Activated CD4-positive, alpha-beta T cell treated with anti-CD3 and anti-CD28 coated beads for 36 hours (primary cell): ENCODE results near the gene CFAP92. TPM values are rescaled to one million over a fixed set of nuclear protein-coding genes. Genes with fewer than 3 reads are reported as not detected.
A peak's percentile ranks its signal among the peaks of the same experiment; 100 is the strongest.

Experiments used
- ATAC-seq: fragments of 200-7000 bp; cut with Tn5 transposase; one replicate; pipeline ENCODE4 v1.10.0; 2021; ENCODE audit warnings: mild to moderate bottlenecking, moderate library complexity
- CTCF ChIA-PET: fragments of 350-600 bp; sonication (Branson Sonifier 250); formaldehyde crosslinking; loops from one replicate; lab custom pipeline; 2021; ENCODE audit warnings: antibody characterized with exemption; lab: Charles Lee
- POLR2A ChIA-PET: fragments of 350-600 bp; sonication (Branson Sonifier 250); formaldehyde crosslinking; loops from one replicate; lab custom pipeline; 2021; ENCODE audit warnings: antibody characterized with exemption, inconsistent platforms; lab: Charles Lee
- DNase-seq: peaks from one replicate; pipeline ENCODE4 v3.0.0-alpha.2; 2020
- H3K27ac Mint-ChIP-seq: one replicate; pipeline ENCODE4 v1.8.0; 2021; ENCODE audit warnings: mixed read lengths
- H3K27me3 Mint-ChIP-seq: one replicate; pipeline ENCODE4 v1.8.0; 2021; ENCODE audit warnings: mixed read lengths
- H3K36me3 Mint-ChIP-seq: one replicate; pipeline ENCODE4 v1.8.0; 2021; ENCODE audit warnings: low read depth, mixed read lengths
- H3K4me1 Mint-ChIP-seq: one replicate; pipeline ENCODE4 v1.8.0; 2021; ENCODE audit warnings: mixed read lengths
- H3K4me3 Mint-ChIP-seq: one replicate; pipeline ENCODE4 v1.8.0; 2021; ENCODE audit warnings: mild to moderate bottlenecking, moderate library complexity, mixed read lengths
- H3K9me3 Mint-ChIP-seq: one replicate; pipeline ENCODE4 v1.8.0; 2021; ENCODE audit warnings: low read depth, mixed read lengths
- intact Hi-C, 2 experiments: fragments of 100-400 bp; cut with DNase I in 1 of 2; cut with micrococcal nuclease in 1 of 2; formaldehyde crosslinking; loops; one replicate each; pipeline versions ENCODE4 v1.14.2 to v1.15.1; 2022 to 2024; cut with DNase I, micrococcal nuclease
- total RNA-seq, 2 experiments: library from RNA; stranded (reverse); gene quantifications; one replicate each; pipeline ENCODE4 v1.2.3, GENCODE V29; 2021

The CFAP92 gene
- total RNA-seq, 2 experiments from 2014 or later: 0.64 to 0.88 TPM

DNA sequence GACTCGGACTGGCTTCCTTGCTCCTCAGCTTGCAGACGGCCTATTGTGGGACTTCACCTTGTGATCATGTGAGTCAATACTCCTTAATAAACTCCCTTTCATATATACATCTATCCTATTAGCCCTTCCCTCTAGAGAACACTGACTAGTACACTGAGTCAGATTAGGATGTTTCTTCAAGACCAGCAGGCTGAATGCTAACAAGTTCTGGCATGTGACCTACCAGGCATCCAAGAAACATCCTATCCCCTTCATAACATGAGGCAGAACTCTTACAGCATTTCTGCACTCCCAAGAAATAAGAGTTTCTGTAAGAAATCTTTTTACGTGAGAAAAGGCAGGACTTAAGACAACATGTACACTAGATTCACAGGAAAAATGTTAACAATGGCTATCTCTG lies 9.3 kb downstream of the CFAP92 start:
- intact Hi-C loops: no loop called here
- H3K4me1 Mint-ChIP-seq: no peaks in the 10 kb centered on the region
- DNase-seq: no peak
- H3K36me3 Mint-ChIP-seq: no peaks in the 10 kb centered on the region
- POLR2A ChIA-PET: no interaction called here
- H3K9me3 Mint-ChIP-seq: no peaks in the 10 kb centered on the region
- no peak overlapping the region for H3K27ac Mint-ChIP-seq
- no peak for ATAC-seq
- CTCF ChIA-PET: interaction anchor here (1.4 to 2.6 kb wide), 2 partner anchors 14 to 69 kb away, joined by 9 to 12 read pairs; no protein-coding TSS in a partner anchor
- no peaks in the 10 kb centered on the region for H3K27me3 Mint-ChIP-seq
- H3K4me3 Mint-ChIP-seq: no peak overlapping the region

GRCh38 chr3:128983293-128984069 lies 10.4 kb downstream of the CFAP92 start:
- H3K9me3 Mint-ChIP-seq: no peaks in the 10 kb centered on the region
- ChIA-PET POLR2A (no interaction called here), CTCF (interaction anchor here (0.6 to 2.7 kb wide), 5 partner anchors 13 to 141 kb away, joined by 3 to 22 read pairs (median 9); no protein-coding TSS in a partner anchor)
- H3K4me3 Mint-ChIP-seq: no peak overlapping the region
- DNase-seq: no peak
- no peaks in the 10 kb centered on the region for H3K4me1 Mint-ChIP-seq
- no peak overlapping the region for H3K27ac Mint-ChIP-seq
- intact Hi-C loops: no loop called here
- no peaks in the 10 kb centered on the region for H3K36me3 Mint-ChIP-seq
- no peak for ATAC-seq
- no peaks in the 10 kb centered on the region for H3K27me3 Mint-ChIP-seq

- H3K27ac Mint-ChIP-seq: no peak overlapping the region
Observed at GRCh38 chr3:128975276-128975675, 18.6 kb downstream of the CFAP92 start.

DNA sequence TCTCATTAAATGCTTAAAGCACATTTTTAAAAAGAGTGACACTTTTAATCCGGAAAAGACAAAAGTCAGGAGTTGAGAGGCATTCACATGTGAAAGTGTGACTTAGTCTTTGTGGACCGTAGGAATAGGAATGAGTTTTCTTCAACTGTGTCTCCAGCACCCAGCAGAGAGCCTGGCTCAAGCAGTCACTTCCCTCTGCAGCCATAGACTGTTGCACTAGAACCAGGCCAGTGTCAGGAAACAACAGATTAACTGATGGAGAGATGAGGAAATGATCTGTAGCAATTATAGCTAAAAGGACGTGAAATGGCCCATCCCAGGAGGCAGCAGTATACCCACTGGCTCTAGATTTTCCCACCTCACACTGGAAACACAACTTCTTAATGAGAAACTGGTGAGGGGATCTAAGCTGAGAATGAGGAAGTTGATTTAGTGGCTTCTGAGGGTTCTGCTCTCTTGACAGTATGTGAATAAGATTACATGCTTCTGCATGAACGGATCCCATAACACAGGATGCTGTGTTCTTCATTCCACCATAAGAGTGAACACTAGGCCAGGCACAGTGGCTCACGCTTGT lies 19.8 kb downstream of the CFAP92 start:
- POLR2A ChIA-PET: no interaction called here
- Mint-ChIP-seq H3K27ac (no peak overlapping the region), H3K4me1 (peaks cover 3% of the 10 kb centered on the region), H3K36me3 (no peaks in the 10 kb centered on the region), H3K9me3 (no peaks in the 10 kb centered on the region), H3K27me3 (peaks cover 2% of the 10 kb centered on the region), H3K4me3 (no peak overlapping the region)
- CTCF ChIA-PET: interaction anchor here (0.9 kb wide), 1 partner anchor 80 kb away, joined by 4 read pairs; no protein-coding TSS in a partner anchor
- ATAC-seq: no peak
- no peak for DNase-seq
- intact Hi-C loops: no loop called here

More at GRCh38 chr3:128975276-128975675, 18.6 kb downstream of the CFAP92 start:
- intact Hi-C loops: no loop called here
- Mint-ChIP-seq H3K4me3 (no peak overlapping the region), H3K4me1 (peaks cover under 1% of the 10 kb centered on the region), H3K27me3 (peaks cover 2% of the 10 kb centered on the region), H3K9me3 (no peaks in the 10 kb centered on the region), H3K36me3 (no peaks in the 10 kb centered on the region)
- CTCF ChIA-PET: interaction anchor here (0.9 kb wide), 1 partner anchor 78 kb away, joined by 4 read pairs; no protein-coding TSS in a partner anchor
- POLR2A ChIA-PET: no interaction called here
- DNase-seq (no peak), ATAC-seq (no peak)

DNA sequence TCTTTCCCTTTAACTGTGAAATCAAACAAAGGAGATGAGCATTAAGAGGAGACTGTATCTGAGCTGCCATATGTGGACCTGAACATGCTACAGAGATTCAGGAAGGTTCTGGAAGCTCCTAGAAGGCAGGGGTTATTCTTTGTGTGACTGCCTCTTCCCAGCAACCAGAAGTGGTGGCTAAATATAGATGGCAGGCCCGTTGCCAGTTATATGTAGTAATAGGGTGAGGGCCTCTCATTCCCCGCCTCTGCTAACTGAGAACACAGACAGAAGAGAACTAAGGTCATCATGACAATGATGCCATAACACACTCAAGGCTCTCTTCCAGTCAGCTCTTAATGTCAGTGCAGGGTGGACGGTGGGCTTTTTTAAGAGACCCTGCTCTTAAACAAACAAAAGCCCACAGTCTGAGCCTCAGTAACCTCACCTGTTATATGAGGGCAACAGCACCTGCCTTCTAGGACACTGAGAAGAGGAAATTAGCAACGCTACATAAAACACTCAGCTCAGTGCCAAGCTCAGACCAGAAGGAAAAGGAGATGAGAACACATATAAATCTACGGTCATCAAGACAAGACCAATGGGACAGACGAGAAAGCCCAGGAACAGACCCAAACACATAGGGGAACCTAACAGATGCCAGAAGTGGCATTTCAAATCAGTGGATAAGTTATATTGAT lies 22.3 kb downstream of the CFAP92 start:
- no peak for DNase-seq
- intact Hi-C loops: loop anchor here in 1 of 2 experiments (2.0 kb wide), 1 partner anchor 45 kb away; no protein-coding TSS in a partner anchor
- ChIA-PET CTCF (interaction anchor here (0.6 to 5.7 kb wide), 31 partner anchors 11 to 467 kb away, joined by 3 to 80 read pairs (median 6); partner anchors contain the start of genes CFAP92 and COPG1), POLR2A (interaction anchor here (0.6 kb wide), 1 partner anchor 289 kb away, joined by 3 read pairs; no protein-coding TSS in a partner anchor)
- no peaks in the 10 kb centered on the region for H3K36me3 Mint-ChIP-seq
- H3K27me3 Mint-ChIP-seq: no peaks in the 10 kb centered on the region
- H3K27ac Mint-ChIP-seq: no peak overlapping the region
- H3K9me3 Mint-ChIP-seq: no peaks in the 10 kb centered on the region
- peaks cover 3% of the 10 kb centered on the region for H3K4me1 Mint-ChIP-seq
- ATAC-seq: no peak
- H3K4me3 Mint-ChIP-seq: no peak overlapping the region

DNA sequence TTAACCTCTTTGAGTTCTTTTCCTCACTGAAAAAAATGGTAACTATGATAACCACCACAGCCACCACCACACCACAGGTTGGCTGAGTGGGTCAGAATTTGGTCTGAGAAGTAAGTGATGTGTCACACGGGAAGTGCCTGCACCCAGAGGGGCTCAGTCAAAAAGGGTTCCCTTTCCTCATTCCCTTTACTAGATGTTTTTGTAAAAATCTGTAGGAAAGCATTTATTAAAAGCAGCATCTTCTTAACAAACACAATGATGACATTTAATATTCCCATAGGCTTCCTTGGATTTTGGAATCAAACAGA lies 23.2 kb downstream of the CFAP92 start:
- CTCF ChIA-PET: interaction anchor here (0.6 to 5.7 kb wide), 60 partner anchors 10 to 844 kb away, joined by 3 to 80 read pairs (median 5); partner anchors contain the start of genes ACAD9, CFAP92, COPG1 and RPN1
- peaks cover 3% of the 10 kb centered on the region for H3K4me1 Mint-ChIP-seq
- H3K27ac Mint-ChIP-seq: no peak overlapping the region
- H3K27me3 Mint-ChIP-seq: no peaks in the 10 kb centered on the region
- no peaks in the 10 kb centered on the region for H3K9me3 Mint-ChIP-seq
- intact Hi-C loops: loop anchor here (1.0 to 2.0 kb wide), 6 partner anchors 46 to 346 kb away; partner anchors contain the start of gene ISY1 (in 1 of the 2)
- no peaks in the 10 kb centered on the region for H3K36me3 Mint-ChIP-seq
- peak; percentile 30 for ATAC-seq
- peak; percentile 16 for DNase-seq
- POLR2A ChIA-PET: interaction anchor here (0.6 to 0.9 kb wide), 2 partner anchors 46 to 290 kb away, joined by 3 to 6 read pairs; no protein-coding TSS in a partner anchor
- H3K4me3 Mint-ChIP-seq: no peak overlapping the region

DNA sequence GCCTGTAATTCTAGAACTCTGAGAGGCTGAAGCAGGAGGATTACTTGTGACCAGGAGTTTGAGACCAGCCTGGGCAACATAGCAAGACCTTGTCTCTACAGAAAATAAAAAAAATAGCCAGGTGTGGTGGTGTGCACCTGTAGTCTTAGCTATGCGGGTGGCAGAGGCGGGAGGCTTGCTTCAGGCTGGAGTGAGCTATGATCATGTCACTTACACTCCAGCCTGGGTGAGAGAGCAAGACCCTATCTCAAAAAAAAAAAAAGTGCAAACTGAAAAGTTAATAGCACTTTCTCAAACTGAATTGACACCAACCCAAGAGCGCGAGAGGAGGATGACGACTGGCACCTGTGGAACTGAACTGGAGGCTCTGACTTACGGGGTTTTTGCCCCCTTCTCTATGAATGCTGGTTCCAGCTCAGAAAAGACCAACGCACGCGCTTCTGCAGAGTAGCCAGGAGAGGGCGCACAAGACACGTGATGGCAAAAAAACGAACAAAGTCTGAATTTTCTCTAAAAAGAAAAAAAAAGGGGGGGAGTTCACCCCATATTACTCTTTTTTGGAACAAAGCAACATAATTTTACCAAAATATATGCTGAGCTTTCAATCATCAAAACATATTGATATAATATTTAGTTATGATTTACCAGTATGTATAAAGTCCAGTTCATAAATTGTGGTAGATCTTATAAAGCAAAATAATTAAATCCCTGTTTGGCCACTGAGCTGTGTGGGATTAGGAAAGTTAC lies 23.7 kb downstream of the CFAP92 start:
- intact Hi-C loops: loop anchor here (1.0 to 2.0 kb wide), 6 partner anchors 46 to 346 kb away; partner anchors contain the start of gene ISY1 (in 1 of the 2)
- Mint-ChIP-seq H3K27me3 (no peaks in the 10 kb centered on the region), H3K36me3 (no peaks in the 10 kb centered on the region), H3K4me3 (no peak overlapping the region), H3K4me1 (peaks cover 3% of the 10 kb centered on the region), H3K27ac (no peak overlapping the region), H3K9me3 (no peaks in the 10 kb centered on the region)
- ATAC-seq (peak; percentile 74), DNase-seq (peak; percentile 80)
- CTCF ChIA-PET: interaction anchor here (0.5 to 5.7 kb wide), 76 partner anchors 10 to 843 kb away, joined by 3 to 80 read pairs (median 4); partner anchors contain the start of genes ACAD9, CFAP92, COPG1 and RPN1
- POLR2A ChIA-PET: interaction anchor here (0.5 to 0.9 kb wide), 5 partner anchors 46 to 333 kb away, joined by 3 to 6 read pairs (median 3); no protein-coding TSS in a partner anchor

DNA sequence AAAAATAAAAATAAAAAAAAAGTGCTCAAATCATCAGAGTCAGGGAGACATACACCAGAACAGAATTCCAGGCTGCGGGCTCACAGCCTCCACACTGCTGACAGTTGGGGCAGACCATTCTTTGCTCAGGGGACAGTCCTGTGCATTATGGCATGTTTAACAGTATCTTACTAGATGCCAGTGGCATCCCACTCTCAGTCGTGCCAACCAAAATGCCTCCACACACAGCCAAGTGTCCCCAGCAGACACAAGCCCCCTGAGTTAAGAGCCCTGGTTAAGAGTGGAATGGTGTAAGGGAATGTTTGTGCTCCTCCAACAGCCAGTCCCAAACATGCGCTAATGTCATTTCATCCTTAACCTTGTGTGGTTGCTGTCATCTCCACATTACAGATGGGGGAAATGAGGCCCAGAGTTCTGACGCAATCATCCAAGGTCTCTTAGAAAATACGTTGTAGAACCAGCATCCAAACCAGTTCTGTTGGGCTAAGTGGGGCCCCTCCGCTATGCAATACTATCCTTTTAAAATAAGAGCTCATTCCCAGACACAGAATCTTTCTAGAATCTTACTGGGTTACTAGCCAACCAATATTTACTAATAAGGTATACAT lies 26.0 kb downstream of the CFAP92 start:
- Mint-ChIP-seq H3K4me1 (peaks cover 3% of the 10 kb centered on the region), H3K27me3 (no peaks in the 10 kb centered on the region), H3K9me3 (no peaks in the 10 kb centered on the region), H3K4me3 (no peak overlapping the region), H3K36me3 (no peaks in the 10 kb centered on the region), H3K27ac (no peak overlapping the region)
- DNase-seq (no peak), ATAC-seq (no peak)
- ChIA-PET POLR2A (no interaction called here), CTCF (interaction anchor here (0.6 to 5.7 kb wide), 4 partner anchors 36 to 277 kb away, joined by 3 to 80 read pairs (median 3); no protein-coding TSS in a partner anchor)
- intact Hi-C loops: no loop called here

DNA sequence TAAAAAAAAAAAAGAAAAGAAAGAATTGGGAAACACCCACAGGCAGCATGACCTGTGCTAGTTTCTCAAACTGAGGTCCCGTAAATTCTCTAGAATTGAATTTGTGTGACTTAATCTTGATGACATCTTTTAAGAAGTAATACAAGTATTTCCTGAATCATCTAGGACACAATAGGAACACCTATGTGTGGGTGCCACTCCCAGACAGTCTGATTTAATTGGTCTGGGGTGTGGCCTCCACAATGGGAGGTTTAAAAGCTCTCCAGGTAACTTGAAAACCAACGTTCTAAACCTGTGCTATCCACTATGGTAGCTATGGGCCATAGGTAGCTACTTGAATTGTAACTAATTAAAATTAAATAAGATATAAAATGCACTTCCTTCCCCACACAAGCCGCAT lies 28.1 kb downstream of the CFAP92 start:
- Mint-ChIP-seq H3K4me3 (no peak overlapping the region), H3K27me3 (no peaks in the 10 kb centered on the region), H3K27ac (no peak overlapping the region), H3K4me1 (peaks cover 3% of the 10 kb centered on the region), H3K36me3 (no peaks in the 10 kb centered on the region), H3K9me3 (no peaks in the 10 kb centered on the region)
- DNase-seq (no peak), ATAC-seq (no peak)
- intact Hi-C loops: no loop called here
- ChIA-PET CTCF (interaction anchor here (0.6 kb wide), 3 partner anchors 101 to 521 kb away, joined by 3 read pairs; no protein-coding TSS in a partner anchor), POLR2A (no interaction called here)

DNA sequence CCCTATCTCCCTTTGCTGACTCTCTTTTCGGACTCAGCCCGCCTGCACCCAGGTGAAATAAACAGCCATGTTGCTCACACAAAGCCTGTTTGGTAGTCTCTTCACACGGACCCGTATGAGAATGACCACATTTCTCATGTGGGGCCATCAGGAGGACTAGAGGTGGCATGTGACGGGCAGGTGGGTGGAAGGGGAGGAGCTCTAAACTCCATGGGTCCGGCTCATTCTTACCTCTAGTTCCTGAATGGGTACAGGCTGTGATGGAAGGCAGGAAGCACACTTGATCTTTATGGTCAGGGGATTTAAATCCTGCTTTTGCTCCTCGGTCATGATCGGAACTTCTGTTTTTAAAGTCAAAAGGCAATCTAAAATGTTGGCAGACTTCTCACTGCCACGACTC lies 28.6 kb downstream of the CFAP92 start:
- Mint-ChIP-seq H3K36me3 (no peaks in the 10 kb centered on the region), H3K27ac (no peak overlapping the region), H3K9me3 (no peaks in the 10 kb centered on the region), H3K4me3 (no peak overlapping the region), H3K27me3 (no peaks in the 10 kb centered on the region), H3K4me1 (peaks cover 3% of the 10 kb centered on the region)
- intact Hi-C loops: no loop called here
- no peak for ATAC-seq
- no peak for DNase-seq
- ChIA-PET CTCF (interaction anchor here (0.6 kb wide), 1 partner anchor 522 kb away, joined by 3 read pairs; no protein-coding TSS in a partner anchor), POLR2A (no interaction called here)
